Measurements from ENCODE around the gene GMPPA.
A peak's percentile ranks its signal among the peaks of the same experiment; 100 is the strongest.

GMPPA gene

GRCh38 chr2:219530048-219530963 lies 31.6 kb downstream of the GMPPA start:
- TF ChIP-seq, protein P1, sequence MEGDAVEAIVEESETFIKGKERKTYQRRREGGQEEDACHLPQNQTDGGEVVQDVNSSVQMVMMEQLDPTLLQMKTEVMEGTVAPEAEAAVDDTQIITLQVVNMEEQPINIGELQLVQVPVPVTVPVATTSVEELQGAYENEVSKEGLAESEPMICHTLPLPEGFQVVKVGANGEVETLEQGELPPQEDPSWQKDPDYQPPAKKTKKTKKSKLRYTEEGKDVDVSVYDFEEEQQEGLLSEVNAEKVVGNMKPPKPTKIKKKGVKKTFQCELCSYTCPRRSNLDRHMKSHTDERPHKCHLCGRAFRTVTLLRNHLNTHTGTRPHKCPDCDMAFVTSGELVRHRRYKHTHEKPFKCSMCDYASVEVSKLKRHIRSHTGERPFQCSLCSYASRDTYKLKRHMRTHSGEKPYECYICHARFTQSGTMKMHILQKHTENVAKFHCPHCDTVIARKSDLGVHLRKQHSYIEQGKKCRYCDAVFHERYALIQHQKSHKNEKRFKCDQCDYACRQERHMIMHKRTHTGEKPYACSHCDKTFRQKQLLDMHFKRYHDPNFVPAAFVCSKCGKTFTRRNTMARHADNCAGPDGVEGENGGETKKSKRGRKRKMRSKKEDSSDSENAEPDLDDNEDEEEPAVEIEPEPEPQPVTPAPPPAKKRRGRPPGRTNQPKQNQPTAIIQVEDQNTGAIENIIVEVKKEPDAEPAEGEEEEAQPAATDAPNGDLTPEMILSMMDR (conservative IDR thresholded peaks at IDR 0.05; ENCODE audit: low read depth): peak; percentile 93
- ChIA-PET POLR2A (ENCODE audit: low non-redundant PET) (interaction anchor here (1.3 kb wide), 1 partner anchor 32 kb away, joined by 7 read pairs; the partner anchor contains the start of gene GMPPA), CTCF (interaction anchor here (0.6 to 6.4 kb wide), 30 partner anchors 10 to 1344 kb away, joined by 3 to 96 read pairs (median 4); partner anchors contain the start of genes CHPF and SPEG)
- peak; percentile 85 for DNase-seq (ENCODE audit: low spot score)
- H3K27ac ChIP-seq: no peak overlapping the region

GRCh38 chr2:219531639-219532377 lies 33.1 kb downstream of the GMPPA start:
- TF ChIP-seq, protein P1 (conservative IDR thresholded peaks at IDR 0.05; ENCODE audit: low read depth): no peak
- POLR2A ChIA-PET (ENCODE audit: low non-redundant PET): no interaction called here
- no peak for DNase-seq (ENCODE audit: low spot score)
- no peak overlapping the region for H3K27ac ChIP-seq
- CTCF ChIA-PET: interaction anchor here (0.6 to 6.4 kb wide), 6 partner anchors 9 to 193 kb away, joined by 3 to 96 read pairs (median 14); partner anchors contain the start of gene CHPF

DNA sequence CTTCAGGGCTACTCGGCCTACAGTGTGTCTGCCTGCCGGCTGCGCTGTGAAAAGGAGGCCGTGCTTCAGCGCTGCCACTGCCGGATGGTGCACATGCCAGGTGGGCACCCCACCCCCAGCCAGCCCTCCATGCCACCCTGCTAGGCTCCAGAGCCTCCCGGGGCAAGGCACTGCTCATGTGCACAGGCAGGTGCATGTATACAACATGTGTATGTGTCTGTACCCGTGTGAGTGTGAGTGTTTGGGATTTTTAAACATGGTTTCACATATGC lies 33.6 kb downstream of the GMPPA start:
- TF ChIP-seq, protein P1 (conservative IDR thresholded peaks at IDR 0.05; ENCODE audit: low read depth): no peak
- no peak for DNase-seq (ENCODE audit: low spot score)
- CTCF ChIA-PET: interaction anchor here (6.4 kb wide), 1 partner anchor 130 kb away, joined by 96 read pairs; no protein-coding TSS in a partner anchor
- POLR2A ChIA-PET (ENCODE audit: low non-redundant PET): no interaction called here
- H3K27ac ChIP-seq: no peak overlapping the region

- no peak overlapping the region for H3K27ac ChIP-seq
- ChIA-PET CTCF (interaction anchor here (0.6 kb wide), 1 partner anchor 110 kb away, joined by 3 read pairs; no protein-coding TSS in a partner anchor), POLR2A (ENCODE audit: low non-redundant PET) (no interaction called here)
- TF ChIP-seq, protein P1 (conservative IDR thresholded peaks at IDR 0.05; ENCODE audit: low read depth): no peak
- peak; percentile 35 for DNase-seq (ENCODE audit: low spot score)
Measured at GRCh38 chr2:219533930-219534661, 35.4 kb downstream of the GMPPA start.

DNA sequence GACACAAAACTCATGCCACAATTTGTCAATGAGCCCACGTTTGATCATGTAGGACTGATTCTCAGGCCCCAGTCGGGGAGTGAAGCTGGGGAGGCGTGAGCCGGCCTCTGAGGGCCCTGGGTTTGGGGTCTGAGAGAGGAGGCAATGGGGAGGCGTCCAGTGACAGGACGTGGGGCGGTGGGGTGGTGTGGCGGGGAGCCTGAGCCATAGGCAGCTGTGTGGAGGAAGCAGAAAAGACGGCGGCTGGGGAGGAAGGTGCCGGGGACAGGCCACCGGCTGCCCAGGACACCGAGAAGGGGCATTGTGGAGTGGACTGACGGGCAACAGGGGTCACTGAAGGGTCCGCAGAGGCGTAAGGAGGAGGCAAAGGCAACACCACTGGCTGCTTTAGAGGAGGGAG lies 37.7 kb downstream of the GMPPA start:
- TF ChIP-seq, protein P1 (conservative IDR thresholded peaks at IDR 0.05; ENCODE audit: low read depth): no peak
- ChIA-PET CTCF (no interaction called here), POLR2A (ENCODE audit: low non-redundant PET) (no interaction called here)

GRCh38 chr2:219536967-219537366 lies 38.3 kb downstream of the GMPPA start:
- no peak overlapping the region for H3K27ac ChIP-seq
- POLR2A ChIA-PET (ENCODE audit: low non-redundant PET): no interaction called here
- CTCF ChIA-PET: interaction anchor here (0.6 to 1.1 kb wide), 4 partner anchors 55 to 806 kb away, joined by 3 to 5 read pairs (median 3); no protein-coding TSS in a partner anchor
- TF ChIP-seq, protein P1 (conservative IDR thresholded peaks at IDR 0.05; ENCODE audit: low read depth): no peak
- no peak for DNase-seq (ENCODE audit: low spot score)

More for the DNA sequence above, 37.7 kb downstream of the GMPPA start:
- DNase-seq (ENCODE audit: low spot score): no peak
- no peak overlapping the region for H3K27ac ChIP-seq

Data from RWPE1 (cell line).